Measurements from ENCODE around the gene CHST7.

GRCh38 chrX:46587158-46587557 lies 13.6 kb downstream of the CHST7 start:
- TF ChIP-seq ZNF274 (IDR thresholded peaks at IDR 0.05; ENCODE audit: low read depth, low read length) = no peak
- TF ChIP-seq YY1 (IDR thresholded peaks at IDR 0.05; ENCODE audit: insufficient read depth, insufficient read length) = no peak

Measured in NT2/D1 (cell line).